Neural cell (in vitro differentiated cells): Measurements from ENCODE around the gene MCAM. TPM values are rescaled to one million over a fixed set of nuclear protein-coding genes. Genes with fewer than 3 reads are reported as not detected.

ENCODE experiments used
- H2AFZ ChIP-seq: fragments of 200-600, 300-800 bp; sonication (generic), shearing (Covaris generic); 2 replicates; pipeline ENCODE4 v1.6.0; 2014; ENCODE audit warnings: low read depth, mild to moderate bottlenecking, antibody characterized with exemption, low read length, moderate library complexity
- H3F3A ChIP-seq: fragments of 200-600 bp; shearing (Covaris generic); 2 replicates; pipeline ENCODE4 v1.6.1; 2016; ENCODE audit warnings: mild to moderate bottlenecking, moderate library complexity, mixed read lengths, antibody characterized with exemption, low read length; ENCODE audit not compliant: insufficient read depth, poor library complexity, severe bottlenecking
- H3K27ac ChIP-seq: fragments of 200-600, 300-800 bp; sonication (generic), shearing (Covaris generic); 2 replicates; pipeline ENCODE4 v1.5.1; 2014; ENCODE audit warnings: mild to moderate bottlenecking, low read length, moderate library complexity
- H3K27me3 ChIP-seq: fragments of 300-800, 200-600 bp; sonication (generic), shearing (Covaris generic); 2 replicates; pipeline ENCODE4 v1.6.0; 2014; ENCODE audit warnings: mild to moderate bottlenecking, low read depth, low read length, moderate library complexity; ENCODE audit not compliant: insufficient read depth
- H3K36me3 ChIP-seq: fragments of 300-800, 200-600 bp; sonication (generic), shearing (Covaris generic); 2 replicates; pipeline ENCODE4 v1.5.1; 2014; ENCODE audit warnings: mild to moderate bottlenecking, antibody characterized with exemption, low read length, moderate library complexity; ENCODE audit not compliant: insufficient read depth
- H3K4me2 ChIP-seq: fragments of 300-800, 200-600 bp; sonication (generic), shearing (Covaris generic); 2 replicates; pipeline ENCODE4 v1.6.0; 2014; ENCODE audit warnings: mild to moderate bottlenecking, low read length
- H3K4me3 ChIP-seq: fragments of 300-800, 200-600 bp; sonication (generic), shearing (Covaris generic); 2 replicates; pipeline ENCODE4 v1.5.1; 2014; ENCODE audit warnings: mild to moderate bottlenecking, low read length, moderate library complexity
- H3K79me2 ChIP-seq: fragments of 200-600 bp; shearing (Covaris generic); replicated peaks from 2 replicates; pipeline ENCODE4 v1.6.0; 2014; ENCODE audit warnings: mild to moderate bottlenecking, low read length, moderate library complexity; ENCODE audit not compliant: insufficient read depth
- H3K9ac ChIP-seq: fragments of 300-800, 200-600 bp; sonication (generic), shearing (Covaris generic); 2 replicates; pipeline ENCODE4 v1.6.1; 2016; ENCODE audit warnings: mild to moderate bottlenecking, low read length, mixed read lengths
- H3K9me2 ChIP-seq: fragments of 200-600 bp; shearing (Covaris generic); 2 replicates; pipeline ENCODE4 v1.6.1; 2016; ENCODE audit warnings: mild to moderate bottlenecking, low read length, mixed read lengths; ENCODE audit not compliant: insufficient read depth
- H3K9me3 ChIP-seq: fragments of 200-600, 300-800 bp; sonication (generic), shearing (Covaris generic); 2 replicates; pipeline ENCODE4 v1.6.1; 2016; ENCODE audit warnings: mild to moderate bottlenecking, mixed run types, low read length, moderate library complexity, mixed read lengths
- H4K20me1 ChIP-seq: fragments of 200-600 bp; shearing (Covaris generic); 2 replicates; pipeline ENCODE4 v1.6.1; 2016; ENCODE audit warnings: mild to moderate bottlenecking, mixed run types; ENCODE audit not compliant: insufficient read depth
- EP300 ChIP-seq: fragments of 450-650 bp; conservative IDR thresholded peaks from 2 replicates; pipeline ENCODE4 v1.6.1; 2014; ENCODE audit warnings: antibody characterized with exemption, mild to moderate bottlenecking, moderate library complexity; ENCODE audit not compliant: poor library complexity, severe bottlenecking
- EZH2 ChIP-seq: fragments of 200-600, 300-800 bp; shearing (Covaris generic), sonication (generic); IDR thresholded peaks from 2 replicates; pipeline ENCODE4 v1.6.1; 2014; ENCODE audit warnings: antibody characterized with exemption, low read length, borderline replicate concordance, mild to moderate bottlenecking; ENCODE audit not compliant: insufficient read depth, poor library complexity, severe bottlenecking
- MXI1 ChIP-seq: fragments of 450-650 bp; conservative IDR thresholded peaks from 2 replicates; pipeline ENCODE4 v1.6.1; 2014; ENCODE audit warnings: antibody characterized with exemption, mild to moderate bottlenecking; ENCODE audit not compliant: poor library complexity, severe bottlenecking
- POLR2AphosphoS5 ChIP-seq: IDR thresholded peaks from 2 replicates; pipeline ENCODE4 v1.6.1; 2012
- RAD21 ChIP-seq: fragments of 450-650 bp; conservative IDR thresholded peaks from 2 replicates; pipeline ENCODE4 v1.6.1; 2014; ENCODE audit warnings: antibody characterized with exemption, mild to moderate bottlenecking, moderate library complexity
- SMC3 ChIP-seq: fragments of 450-650 bp; conservative IDR thresholded peaks from 2 replicates; pipeline ENCODE4 v1.6.1; 2014; ENCODE audit warnings: antibody characterized with exemption, mild to moderate bottlenecking, moderate library complexity; ENCODE audit not compliant: poor library complexity
- TAF1 ChIP-seq: IDR thresholded peaks from 2 replicates; pipeline ENCODE4 v1.6.1; 2012; ENCODE audit warnings: low read depth
- polyA plus RNA-seq: library from polyadenylated mRNA; depleted of rRNA; stranded (reverse); fragments of >200 nt; gene quantifications from 2 replicates; pipeline ENCODE4 v1.2.3, GENCODE V29; 2014
- TF ChIP-seq, protein P1 (sequence below): IDR thresholded peaks from 2 replicates; pipeline ENCODE4 v1.6.1; 2012; ENCODE audit warnings: borderline replicate concordance
- TF ChIP-seq, protein P2 (sequence below): fragments of 450-650 bp; IDR thresholded peaks from 2 replicates; pipeline ENCODE4 v1.5.1; 2014; ENCODE audit warnings: antibody characterized with exemption, mild to moderate bottlenecking, moderate library complexity; ENCODE audit not compliant: poor library complexity, severe bottlenecking

Gene MCAM
- polyA plus RNA-seq, 1 donor from 2014 or later, result 7.5 TPM

DNA sequence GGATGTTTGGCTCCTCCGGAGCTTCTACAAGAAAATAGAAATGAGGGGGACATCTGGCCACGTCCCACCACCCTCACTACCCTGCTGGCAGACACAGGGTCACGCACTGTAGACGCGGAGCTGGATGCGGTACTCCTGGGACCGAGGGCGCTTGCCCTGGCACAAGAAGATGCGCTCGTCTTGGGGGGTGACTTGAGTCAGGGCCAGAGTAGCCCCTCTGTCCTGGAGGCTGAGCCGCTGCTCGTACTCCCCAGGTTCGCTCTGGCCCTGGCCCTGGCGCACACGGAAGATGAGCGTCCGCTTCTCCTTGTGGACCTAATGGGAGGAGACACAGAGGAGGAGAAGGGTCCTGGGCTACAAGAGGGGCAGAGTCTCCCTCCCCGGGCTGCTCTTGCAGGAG, 2.2 kb downstream of the MCAM start:
- TF ChIP-seq EP300 (no peak), EZH2 (no peak)
- H3K36me3 ChIP-seq, result no peaks in the 10 kb centered on the region
- H3K9ac ChIP-seq, result no peak overlapping the region
- H3K27ac ChIP-seq, result no peak overlapping the region
- no peak overlapping the region for H3K4me3 ChIP-seq
- peaks cover 29% of the 10 kb centered on the region for H3K27me3 ChIP-seq
- no peaks in the 10 kb centered on the region for H3K9me2 ChIP-seq
- no peaks in the 10 kb centered on the region for H3F3A ChIP-seq
- no peaks in the 10 kb centered on the region for H3K9me3 ChIP-seq
- no peaks in the 10 kb centered on the region for H3K79me2 ChIP-seq
- H4K20me1 ChIP-seq, result no peaks in the 10 kb centered on the region
- H2AFZ ChIP-seq, result no peak overlapping the region
- H3K4me2 ChIP-seq, result no peak overlapping the region

DNA sequence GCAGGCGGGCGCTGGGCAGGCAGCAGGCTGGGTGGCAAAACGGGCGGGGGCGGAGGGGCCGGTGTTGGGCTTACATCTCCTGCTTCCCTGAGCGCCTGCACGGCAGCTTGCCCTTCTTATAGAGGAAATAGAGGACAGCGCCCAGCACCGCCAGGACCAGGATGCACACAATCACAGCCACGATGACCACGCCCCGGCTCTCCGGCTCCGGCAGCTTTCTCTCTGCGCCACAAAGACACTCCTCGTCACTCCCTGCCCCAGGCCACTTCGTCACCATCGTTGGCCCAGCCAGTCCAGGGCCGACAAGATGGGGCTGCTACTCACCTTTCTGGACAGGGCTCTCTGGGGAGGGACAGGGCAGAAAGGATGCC, 6.3 kb downstream of the MCAM start:
- no peaks in the 10 kb centered on the region for H3K9me3 ChIP-seq
- H3K4me2 ChIP-seq, result no peak overlapping the region
- no peak overlapping the region for H2AFZ ChIP-seq
- TF ChIP-seq SMC3 (no peak), RAD21 (no peak), EZH2 (no peak), EP300 (no peak), TAF1 (no peak), MXI1 (no peak), POLR2AphosphoS5 (no peak)
- TF ChIP-seq, protein P1, sequence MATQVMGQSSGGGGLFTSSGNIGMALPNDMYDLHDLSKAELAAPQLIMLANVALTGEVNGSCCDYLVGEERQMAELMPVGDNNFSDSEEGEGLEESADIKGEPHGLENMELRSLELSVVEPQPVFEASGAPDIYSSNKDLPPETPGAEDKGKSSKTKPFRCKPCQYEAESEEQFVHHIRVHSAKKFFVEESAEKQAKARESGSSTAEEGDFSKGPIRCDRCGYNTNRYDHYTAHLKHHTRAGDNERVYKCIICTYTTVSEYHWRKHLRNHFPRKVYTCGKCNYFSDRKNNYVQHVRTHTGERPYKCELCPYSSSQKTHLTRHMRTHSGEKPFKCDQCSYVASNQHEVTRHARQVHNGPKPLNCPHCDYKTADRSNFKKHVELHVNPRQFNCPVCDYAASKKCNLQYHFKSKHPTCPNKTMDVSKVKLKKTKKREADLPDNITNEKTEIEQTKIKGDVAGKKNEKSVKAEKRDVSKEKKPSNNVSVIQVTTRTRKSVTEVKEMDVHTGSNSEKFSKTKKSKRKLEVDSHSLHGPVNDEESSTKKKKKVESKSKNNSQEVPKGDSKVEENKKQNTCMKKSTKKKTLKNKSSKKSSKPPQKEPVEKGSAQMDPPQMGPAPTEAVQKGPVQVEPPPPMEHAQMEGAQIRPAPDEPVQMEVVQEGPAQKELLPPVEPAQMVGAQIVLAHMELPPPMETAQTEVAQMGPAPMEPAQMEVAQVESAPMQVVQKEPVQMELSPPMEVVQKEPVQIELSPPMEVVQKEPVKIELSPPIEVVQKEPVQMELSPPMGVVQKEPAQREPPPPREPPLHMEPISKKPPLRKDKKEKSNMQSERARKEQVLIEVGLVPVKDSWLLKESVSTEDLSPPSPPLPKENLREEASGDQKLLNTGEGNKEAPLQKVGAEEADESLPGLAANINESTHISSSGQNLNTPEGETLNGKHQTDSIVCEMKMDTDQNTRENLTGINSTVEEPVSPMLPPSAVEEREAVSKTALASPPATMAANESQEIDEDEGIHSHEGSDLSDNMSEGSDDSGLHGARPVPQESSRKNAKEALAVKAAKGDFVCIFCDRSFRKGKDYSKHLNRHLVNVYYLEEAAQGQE, result no peak
- TF ChIP-seq, protein P2, sequence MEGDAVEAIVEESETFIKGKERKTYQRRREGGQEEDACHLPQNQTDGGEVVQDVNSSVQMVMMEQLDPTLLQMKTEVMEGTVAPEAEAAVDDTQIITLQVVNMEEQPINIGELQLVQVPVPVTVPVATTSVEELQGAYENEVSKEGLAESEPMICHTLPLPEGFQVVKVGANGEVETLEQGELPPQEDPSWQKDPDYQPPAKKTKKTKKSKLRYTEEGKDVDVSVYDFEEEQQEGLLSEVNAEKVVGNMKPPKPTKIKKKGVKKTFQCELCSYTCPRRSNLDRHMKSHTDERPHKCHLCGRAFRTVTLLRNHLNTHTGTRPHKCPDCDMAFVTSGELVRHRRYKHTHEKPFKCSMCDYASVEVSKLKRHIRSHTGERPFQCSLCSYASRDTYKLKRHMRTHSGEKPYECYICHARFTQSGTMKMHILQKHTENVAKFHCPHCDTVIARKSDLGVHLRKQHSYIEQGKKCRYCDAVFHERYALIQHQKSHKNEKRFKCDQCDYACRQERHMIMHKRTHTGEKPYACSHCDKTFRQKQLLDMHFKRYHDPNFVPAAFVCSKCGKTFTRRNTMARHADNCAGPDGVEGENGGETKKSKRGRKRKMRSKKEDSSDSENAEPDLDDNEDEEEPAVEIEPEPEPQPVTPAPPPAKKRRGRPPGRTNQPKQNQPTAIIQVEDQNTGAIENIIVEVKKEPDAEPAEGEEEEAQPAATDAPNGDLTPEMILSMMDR, result no peak
- no peak overlapping the region for H3K4me3 ChIP-seq
- no peaks in the 10 kb centered on the region for H3K9me2 ChIP-seq
- H3K27ac ChIP-seq, result no peak overlapping the region
- H3F3A ChIP-seq, result no peaks in the 10 kb centered on the region
- H4K20me1 ChIP-seq, result no peaks in the 10 kb centered on the region
- H3K79me2 ChIP-seq, result no peaks in the 10 kb centered on the region
- H3K9ac ChIP-seq, result no peak overlapping the region
- H3K27me3 ChIP-seq, result peaks cover 11% of the 10 kb centered on the region
- no peaks in the 10 kb centered on the region for H3K36me3 ChIP-seq
